SIG-M5 (cell line): ENCODE measurements around the gene MRPL33.
A peak's percentile ranks its signal among the peaks of the same experiment; 100 is the strongest.
"Not testable (repeated sequence)": the region's sequence is repeated elsewhere in the genome, so short reads cannot be mapped to it uniquely, and the experiment has no call there.

Experiments used
- DNase-seq: peaks from one replicate; lab custom pipeline; 2025; lab: John Stamatoyannopoulos, UW

The MRPL33 gene

DNA sequence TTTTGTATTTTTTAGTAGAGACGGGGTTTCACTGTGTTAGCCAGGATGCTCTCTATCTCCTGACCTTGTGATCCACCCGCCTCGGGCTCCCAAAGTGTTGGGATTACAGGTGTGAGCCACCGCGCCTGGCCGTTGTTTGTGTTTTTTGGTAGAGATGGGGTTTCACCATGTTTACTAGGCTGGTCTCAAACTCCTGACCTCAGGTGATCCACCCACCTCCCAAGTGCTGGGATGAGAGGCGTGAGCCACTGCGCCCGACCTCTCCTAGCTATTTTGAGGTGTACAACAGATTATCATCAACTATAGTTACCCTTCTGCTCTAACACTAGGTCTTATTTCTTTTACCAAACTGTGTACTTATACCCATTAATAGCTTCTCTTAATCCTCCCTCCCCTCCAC lies 28.9 kb upstream of the MRPL33 start:
- no peak for DNase-seq

DNA sequence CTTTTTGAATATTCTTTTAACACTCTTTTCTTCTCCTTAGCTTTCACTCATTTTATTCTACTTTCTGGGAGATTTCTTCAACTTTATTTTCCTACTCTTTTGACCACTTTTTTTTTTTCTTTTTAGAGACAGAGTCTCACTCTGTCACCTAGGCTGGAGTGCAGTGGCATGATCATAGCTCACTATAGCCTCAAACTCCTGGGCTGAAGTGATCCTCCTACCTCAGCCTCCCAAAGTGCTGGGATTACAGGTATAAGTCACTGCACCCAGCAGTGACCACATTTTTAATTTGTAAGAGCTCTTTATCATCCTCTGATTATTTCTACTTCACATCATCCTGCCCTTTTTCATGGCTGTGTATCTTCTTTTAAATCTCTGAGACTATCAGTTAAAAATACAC lies 26.0 kb upstream of the MRPL33 start:
- DNase-seq, result not testable (repeated sequence)

DNA sequence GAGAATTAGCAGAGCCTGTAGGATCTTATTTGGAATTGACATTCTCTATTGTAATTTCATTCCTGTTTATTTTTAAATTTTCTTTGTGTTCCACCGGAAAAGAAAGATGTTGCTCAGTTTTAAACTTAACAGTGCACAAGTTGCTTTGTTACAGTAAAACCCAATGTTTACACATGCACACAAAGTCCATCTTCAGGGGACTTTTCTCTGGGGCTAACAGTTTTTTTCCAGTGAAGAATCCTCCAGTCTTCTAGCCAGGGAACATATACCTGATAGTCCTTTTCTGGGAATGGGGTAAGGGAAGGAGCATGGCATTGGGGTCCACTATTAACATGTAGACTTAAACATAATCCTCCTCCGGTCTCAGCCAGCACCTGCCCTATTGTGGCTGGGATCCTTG lies 25.2 kb upstream of the MRPL33 start:
- no peak for DNase-seq

DNA sequence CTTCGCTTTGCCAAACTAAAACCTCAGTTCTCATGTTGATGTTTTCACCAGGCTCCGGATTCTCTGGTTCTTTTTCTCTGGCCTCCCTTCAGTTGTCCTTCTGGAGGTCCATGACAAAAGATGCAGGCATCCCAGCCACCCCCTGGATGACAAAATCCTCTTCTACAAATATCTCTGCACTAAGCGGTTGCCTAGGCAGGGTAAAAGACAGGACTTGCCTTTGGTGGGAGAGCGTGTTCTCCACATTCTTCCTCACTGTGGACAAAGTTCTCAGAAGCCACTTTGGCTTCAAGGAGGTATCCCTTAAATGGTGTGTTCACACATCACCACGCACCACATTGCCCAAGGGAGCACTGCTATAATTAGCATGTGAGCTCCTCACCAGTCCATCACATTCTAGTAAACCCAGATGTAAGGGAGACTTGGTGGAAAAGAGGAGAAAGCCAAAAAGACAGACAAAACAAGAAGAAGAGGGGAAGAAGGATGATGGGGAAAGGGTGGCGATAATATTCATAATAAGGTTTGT lies 23.6 kb upstream of the MRPL33 start:
- no peak for DNase-seq

DNA sequence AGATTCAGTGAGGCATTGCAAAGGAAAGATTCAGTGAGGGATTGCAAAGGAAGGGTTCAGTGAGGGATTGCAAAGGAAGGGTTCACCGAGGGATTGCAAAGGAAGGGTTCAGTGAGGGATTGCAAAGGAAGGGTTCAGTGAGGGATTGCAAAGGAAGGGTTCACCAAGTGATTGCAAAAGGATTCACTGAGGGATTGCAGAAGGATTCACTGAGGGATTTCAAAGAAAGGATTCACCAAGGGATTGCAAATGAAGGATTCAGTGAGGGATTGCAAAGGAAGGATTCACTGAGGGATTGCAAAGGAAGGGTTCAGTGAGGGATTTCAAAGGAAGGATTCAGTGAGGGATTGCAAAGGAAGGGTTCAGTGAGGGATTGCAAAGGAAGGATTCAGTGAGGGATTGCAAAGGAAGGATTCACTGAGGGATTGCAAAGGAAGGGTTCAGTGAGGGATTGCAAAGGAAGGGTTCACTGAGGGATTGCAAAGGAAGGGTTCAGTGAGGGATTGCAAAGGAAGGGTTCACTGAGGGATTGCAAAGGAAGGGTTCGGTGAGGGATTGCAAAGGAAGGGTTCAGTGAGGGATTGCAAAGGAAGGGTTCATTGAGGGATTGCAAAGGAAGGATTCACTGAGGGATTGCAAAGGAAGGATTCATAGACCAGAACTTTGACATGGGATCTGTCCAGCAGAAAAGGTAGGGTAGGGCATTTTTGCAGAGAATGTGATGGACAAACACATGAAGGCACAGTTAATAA lies 22.5 kb upstream of the MRPL33 start:
- DNase-seq, result not testable (repeated sequence)

DNA sequence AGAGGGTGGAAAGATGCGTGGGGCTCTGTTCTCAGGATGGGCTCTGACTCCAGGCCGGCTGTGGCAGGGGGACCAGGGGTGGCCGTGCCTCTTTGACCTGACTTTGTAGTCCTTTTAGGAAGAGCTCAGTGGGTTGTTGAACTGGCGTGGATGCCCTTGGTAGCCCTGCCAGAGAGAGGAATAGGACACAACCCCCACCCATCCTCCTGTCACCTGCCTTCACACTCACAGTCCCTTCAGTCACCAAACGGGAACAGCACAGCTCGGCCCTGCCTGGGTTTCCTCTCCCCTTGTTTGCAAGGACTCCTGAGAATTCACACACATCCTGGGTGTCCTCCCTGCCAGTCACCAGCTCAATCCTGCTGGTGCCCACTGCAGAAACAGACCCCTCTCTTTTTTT lies 20.1 kb upstream of the MRPL33 start:
- DNase-seq, result no peak

DNA sequence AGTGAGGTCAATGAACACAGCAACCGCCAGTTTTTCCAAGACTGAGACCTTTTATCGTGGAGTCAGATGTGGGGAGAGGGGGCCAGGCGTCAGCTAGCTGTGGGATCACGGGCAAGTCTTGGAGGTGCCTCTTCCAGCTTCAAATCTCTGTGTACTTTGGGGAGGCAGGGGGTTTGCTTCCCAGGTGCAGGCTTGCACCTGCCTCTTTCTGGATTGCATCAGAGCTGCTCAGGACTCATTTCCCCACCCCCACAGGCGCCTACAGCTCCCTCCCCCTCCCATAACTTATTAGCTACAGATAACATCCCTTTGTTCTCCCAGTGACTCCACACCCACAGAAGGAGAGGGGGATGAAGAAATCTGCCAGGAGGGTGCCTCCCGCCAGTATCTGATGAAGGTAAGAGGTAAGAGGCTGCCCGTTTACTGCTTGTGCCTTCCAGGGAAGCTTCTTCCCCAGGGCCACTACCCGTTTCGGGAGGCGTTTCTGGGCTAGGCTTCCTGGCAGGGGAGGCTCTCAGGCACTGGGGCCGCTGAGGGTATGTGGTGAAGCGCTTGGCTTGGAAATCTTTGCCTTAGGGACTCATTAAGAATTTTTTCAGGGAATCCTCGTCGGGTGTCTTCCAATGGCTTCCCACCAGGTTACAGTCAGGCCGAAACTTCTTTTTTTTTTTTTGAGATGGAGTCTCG lies 18.8 kb upstream of the MRPL33 start:
- DNase-seq, result no peak

DNA sequence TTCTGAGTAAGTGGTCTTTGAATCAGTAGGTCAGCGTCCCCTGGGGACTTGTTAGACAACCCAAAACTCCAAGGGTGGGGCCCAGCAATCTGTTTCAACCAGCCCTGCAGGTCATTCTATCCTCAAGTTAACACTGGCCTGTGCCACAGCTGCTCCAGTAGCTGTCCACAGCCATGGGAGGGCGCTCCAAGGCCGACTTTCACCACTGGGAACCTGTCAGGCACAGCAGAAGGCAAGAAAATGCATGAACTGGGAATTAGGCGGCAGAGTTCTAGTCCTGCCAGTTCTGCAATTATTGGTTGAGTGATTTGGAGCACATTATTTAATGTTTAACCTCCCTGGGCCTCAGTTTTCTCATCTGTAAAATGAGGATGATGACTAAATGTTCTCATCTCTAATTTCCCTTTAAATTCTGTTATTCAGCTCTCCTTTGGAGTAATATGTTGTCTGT lies 17.4 kb upstream of the MRPL33 start:
- no peak for DNase-seq

DNA sequence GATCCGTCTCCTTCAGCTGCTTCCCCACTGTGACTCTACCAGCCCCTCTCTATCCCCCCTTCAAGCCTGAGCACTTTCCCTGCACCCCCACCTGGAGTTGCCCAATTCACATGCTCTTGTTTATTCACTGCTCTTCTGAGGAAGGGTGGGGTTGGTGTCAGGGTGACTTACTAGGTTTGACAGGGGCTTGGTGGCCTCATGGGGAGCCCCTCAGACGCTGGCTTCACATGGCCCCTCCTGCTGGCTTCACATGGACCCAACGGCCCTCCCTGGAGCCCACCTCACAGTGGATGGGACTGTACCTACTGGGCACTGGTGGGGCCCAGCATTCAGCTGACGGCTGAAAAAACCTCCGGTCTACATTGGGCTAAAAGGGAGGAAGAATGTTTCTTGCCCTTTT lies 16.7 kb upstream of the MRPL33 start:
- no peak for DNase-seq

DNA sequence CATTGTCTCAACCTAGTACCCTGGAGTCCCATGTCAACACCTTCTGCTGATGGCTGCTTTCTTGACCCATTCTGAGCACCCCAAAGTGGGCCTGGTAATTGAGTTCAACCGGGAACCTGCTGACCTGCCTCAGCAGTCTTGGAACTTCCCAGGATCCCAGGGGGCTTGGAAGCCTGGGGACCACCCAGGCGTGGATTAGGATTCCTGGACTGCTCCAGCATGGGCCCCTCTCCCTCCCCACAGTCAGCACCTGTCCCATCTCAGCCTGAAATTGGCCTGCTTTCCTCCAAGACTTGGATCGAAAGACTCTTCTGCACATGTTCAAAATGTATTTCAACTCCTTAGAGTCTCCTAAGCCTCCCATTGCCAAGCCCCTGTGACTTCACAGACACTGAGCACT lies 15.4 kb upstream of the MRPL33 start:
- DNase-seq, result no peak

DNA sequence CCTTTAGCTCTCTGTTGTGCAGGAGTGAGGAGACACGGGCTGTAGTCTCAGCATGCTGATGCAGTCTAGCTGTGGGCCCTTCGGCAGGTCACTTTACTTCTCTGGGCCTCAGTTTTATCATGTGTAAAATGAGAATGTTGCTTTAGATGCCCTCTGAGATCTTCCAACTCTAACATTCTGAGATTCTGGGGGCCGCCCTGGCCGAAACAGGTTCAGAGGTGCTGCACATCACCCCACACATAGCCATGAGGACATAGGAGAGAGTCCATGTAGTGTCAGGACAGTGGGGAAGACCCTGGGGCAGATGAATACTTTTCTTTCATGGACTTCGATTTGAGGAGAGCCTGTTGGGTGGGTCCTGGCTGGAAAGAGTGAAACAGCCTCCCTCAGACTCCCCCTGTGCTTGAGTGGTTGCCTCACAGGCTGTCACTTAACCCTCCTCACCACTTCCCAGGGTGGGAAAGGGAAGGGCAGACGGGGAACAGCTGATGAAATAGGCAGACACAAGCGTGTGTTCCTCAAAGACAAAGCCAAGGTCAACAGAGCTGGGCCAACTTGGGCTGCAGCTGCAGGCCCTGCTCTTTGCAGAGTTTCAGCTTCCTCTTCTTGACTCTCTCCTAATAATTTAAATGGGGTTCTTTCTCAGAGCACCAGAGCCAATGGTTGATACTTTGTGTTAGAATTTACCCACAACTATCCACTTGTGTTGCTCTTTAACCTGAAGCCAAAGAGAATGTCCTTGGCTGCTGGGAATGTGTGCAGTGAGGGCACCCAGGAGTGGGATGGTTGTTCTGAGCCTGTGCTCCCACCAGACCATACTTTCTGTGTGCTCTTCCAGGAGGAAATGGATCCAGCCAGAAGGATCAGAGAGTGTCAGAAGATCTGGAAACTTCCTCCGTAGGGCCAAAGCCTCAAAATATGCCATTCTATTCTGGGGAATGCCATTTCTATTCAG lies 14.7 kb upstream of the MRPL33 start:
- peak; percentile 83 for DNase-seq

DNA sequence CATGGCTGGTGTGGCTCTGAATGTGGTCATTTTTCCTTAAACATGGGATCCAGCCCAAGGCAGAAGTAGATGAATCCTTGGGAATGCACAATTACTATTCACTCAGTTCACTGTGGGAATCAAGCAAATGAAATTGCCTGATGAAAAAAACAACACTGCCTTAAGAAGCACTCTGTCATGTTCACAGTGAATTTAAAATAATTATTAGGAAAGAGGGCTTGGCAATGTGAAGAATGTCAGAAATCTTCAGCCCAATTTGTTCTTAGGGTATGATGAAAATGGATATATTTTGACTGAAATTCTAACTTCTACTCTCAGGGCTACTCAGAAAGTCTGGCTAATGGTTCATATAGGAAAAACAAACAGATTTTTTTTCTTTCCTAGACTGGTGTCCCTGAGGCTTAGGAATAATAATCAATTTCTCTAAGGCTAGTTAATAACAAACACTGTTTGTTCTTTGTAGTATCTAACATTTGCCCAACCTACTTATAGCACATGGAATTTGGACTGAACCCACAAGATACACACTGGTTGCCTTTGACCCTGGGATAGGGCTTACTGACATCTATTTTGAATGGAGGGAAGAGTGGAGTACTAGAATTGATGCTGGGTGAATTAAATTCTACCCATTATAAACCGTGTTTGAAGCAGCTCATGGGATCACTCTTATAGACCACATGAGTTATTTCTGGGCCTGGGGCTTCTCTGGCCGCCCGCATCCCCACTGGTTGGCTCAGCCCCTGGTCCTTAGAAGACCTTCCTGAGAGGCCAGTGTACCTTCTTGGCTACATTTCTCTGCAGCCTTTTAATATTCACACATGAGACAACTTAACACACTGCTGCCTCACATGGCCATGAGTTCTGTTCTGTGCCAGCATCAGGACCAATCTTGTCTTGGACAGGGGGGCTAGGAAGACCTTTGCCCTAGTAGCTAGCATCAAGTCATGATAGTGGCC lies 8.3 kb upstream of the MRPL33 start:
- DNase-seq, result no peak

DNA sequence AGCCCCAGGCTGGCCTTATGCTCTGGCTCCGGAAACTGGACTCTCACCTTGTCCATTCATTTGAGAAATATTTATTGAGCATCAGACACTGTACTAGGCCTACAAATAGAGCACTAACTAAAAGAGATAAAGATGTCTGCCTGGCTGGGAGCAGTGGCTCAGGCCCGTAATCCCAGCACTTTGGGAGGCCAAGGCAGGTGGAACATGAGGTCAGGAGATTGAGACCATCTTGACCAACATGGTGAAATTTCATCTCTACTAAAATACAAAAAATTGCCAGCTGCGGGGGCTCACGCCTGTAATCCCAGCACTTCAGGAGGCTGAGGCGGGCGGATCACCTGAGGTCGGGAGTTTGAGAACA lies 7.6 kb upstream of the MRPL33 start:
- no peak for DNase-seq

DNA sequence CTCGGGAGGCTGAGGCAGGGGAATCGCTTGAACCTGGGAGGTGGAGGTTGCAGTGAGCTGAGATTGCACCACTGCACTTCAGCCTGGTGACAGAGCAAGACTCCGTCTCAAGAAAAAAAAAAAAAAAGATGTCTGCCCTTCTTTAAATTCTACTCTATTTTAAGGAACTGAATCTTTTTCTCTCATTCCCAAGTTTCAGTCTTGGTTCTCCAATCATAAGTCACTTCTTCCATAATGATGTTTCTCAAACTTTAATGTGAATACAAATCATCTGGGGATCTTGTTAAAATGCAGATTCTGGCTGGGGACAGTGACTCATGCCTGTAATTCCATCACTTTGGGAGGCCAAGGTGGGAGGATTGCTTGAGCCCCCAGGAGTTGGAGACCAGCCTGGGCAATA lies 7.0 kb upstream of the MRPL33 start:
- not testable (repeated sequence) for DNase-seq

DNA sequence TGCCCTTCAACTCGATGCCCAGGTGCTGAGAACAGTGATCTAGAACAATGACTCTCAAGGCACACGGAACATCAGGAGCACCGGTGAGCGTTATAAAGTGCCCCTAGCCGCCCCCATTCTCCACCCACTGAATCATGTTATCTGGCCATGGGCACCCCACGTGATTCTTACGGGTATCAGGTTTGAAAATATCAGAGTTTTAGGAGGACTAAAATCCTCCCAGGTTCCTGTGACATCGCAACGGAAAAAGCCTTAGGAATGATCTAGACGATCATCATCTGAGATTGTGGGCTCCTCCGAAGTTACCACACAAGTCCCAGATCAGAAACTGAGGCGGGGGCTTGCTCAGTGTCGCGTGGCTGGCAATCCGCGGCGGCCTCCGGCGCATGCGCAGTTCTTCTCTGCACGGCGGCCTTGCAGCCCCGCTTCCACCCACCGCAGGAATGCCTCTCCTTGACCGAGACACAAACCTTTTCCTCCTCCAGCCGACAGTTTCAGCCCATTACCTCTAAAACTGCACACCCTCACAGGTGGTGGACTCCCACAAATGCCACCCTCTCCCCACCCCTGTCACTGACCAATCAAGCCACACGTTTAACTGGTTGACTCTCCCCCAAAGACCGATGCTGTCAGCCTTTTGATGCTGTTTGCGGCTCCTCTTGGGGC lies 5.8 kb upstream of the MRPL33 start:
- no peak for DNase-seq

DNA sequence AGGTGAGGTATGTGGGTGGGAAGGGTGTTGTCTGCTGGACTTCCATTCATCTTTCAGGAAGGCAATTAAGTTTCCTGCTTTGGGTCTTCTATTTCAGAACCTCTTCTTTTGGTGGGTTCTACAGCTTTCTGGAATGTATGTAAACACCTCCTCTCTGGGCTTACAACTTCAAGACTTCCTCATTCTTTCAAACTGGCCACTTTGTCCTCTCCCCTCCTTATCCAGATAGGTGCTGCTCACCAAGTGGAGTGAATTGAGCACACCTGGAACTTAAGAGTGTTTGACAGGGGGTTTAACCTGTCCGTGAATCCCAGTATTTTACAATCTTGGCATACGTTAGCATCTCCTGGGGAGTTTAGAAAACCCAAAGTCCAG lies 5.2 kb upstream of the MRPL33 start:
- no peak for DNase-seq

DNA sequence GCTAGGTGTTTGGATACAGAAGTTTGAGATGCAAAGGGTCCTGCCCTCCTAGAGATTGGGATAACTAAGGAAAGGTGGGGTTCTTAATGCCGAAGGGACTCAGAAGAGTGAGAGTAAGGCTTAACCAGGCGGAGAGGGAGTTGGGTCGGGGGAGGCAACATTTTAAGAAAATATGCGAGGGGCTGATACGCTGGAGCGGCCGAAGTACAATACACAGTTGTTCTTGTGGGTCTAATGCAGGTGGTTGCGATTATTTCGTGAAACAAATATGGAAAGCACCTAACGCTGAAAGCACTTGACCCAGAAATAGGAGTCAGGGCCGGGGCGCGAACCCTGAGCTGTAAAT lies 344 bp upstream of the MRPL33 start:
- no peak for DNase-seq

DNA sequence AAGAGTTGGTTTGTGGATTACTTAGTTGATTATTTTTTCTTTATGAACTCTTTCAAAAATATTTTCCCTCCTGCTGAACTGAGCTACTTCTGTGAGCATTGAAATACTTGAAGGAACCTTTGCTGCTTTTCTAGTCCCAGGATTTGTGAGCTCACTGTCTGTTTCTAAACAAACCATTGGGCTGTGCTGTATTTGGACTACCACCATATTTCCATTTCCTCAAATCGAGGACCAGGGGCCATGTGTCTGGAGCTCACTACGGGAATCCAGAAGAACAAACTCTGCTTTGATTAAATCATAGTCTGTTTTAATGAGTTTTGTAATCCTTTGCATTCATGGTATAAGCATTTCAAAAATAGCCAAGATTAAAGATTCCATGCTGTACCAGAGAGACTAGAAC lies 1.3 kb downstream of the MRPL33 start:
- DNase-seq, result no peak

DNA sequence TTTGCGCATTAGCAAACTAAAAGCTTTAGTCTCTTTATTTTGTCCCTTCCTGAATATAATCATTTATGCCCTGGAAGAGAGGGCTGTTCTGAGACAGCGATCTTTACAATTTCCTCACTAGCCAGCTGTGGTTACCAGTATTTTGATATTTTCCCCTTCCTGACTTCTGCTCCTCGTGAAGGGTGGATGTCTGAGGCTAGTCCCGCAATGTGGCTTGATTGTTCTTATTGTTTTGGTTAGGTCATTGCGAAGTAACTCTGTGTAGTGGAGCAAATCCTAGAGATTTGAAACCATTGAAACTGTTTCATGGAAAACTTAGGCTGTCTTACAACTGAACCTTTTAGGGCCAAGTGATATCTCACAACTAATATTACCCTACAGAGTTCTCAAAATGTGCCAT lies 2.4 kb downstream of the MRPL33 start:
- DNase-seq, result no peak

DNA sequence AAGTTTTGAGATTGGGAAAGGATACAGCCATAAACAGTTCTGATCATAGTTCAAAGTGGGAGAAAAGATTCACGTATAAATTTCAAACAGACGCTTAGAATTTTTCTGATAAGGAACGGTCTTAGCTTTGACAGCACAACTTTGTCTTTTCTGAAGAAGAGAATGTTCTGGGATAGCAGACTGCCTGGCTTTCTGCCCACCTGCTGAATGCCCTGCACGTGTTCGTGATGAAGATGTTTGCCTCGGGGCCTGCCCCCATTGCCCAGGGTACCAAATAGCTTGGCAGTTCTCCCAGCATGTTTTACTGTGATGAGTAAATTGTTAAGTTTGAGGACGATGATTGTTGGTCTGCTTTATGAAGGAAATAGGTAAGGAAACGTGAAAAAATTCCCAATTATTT lies 4.6 kb downstream of the MRPL33 start:
- DNase-seq, result no peak

DNA sequence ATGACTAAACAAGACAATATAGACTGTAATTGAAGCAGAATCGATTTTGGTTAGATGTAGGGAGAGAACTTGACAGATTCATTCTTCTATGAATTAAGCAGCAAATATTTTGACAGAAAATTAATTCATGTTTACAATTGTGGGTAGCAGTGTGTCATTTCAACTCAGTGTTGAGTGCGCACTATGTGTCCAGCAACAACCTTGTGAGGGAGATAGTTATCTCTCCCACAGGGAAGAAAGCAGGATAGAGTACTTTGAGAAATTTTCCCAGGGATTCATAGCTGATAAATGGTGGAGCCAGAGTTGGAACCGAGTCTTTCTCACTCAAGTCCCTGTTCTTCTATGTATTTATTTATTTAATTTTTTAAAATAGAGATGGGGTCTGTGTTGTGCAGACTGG lies 5.2 kb downstream of the MRPL33 start:
- no peak for DNase-seq
